CD4-positive, alpha-beta T cell treated with Interleukin-21 for 1 hour (primary cell): ENCODE results near the gene FILIP1L.
"Not testable (repeated sequence)": the region's sequence is repeated elsewhere in the genome, so short reads cannot be mapped to it uniquely, and the experiment has no call there.

ENCODE experiments used
- DNase-seq: peaks from one replicate; pipeline ENCODE4 v3.0.0-alpha.2; 2020

FILIP1L gene

DNA sequence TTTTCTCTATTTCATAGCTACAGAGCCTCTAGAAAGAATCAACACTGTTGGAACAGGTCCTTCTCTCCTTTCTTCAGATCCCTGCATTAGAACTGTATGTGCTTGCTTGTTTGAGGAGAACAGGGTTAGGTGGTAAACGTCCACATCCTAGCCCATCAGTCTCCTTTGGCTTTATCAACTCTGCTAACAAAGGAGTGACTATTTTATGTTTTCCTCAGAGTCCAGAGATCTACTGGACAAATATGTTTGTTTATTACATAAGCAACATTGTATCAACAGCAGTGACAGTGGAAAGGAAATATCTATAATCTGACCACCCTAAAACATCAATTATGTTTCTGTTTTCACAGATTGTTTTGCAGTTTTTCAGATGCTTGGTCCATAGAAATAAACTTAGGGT lies 257.0 kb downstream of the FILIP1L start:
- no peak for DNase-seq

DNA sequence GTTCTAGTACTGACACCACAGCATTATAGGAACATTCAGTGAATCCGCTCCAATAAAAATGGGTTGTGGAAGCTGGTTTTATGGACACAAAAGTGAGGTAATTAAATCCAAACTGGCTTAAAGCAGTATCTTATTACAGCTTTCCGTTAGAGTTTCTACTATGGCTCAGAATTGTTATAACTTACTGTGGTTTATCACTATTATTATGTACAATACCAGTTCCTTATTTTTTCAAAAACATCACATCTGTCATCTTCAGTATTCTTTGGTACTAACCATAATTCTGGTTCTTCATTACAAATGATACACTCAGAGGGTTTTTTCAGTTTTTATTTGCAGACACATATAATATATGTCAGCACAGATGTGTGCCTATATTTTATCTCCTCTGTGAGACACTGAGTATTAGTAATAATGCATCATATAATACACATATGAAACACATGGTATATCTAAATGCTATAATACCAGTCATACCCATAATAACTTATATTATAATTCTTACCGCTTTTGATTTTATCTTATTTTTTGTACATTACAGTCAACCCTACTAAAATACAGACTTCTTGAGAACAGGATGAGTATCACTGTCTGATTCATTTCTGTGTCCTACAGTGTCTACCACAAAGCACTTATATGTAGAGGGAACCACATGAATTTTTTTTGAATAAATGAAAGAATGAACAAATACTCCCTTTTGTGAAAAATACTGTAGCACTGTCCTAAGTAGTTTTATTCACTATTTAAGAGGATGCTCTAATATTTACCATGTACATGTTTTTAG lies 257.7 kb downstream of the FILIP1L start:
- DNase-seq = no peak

DNA sequence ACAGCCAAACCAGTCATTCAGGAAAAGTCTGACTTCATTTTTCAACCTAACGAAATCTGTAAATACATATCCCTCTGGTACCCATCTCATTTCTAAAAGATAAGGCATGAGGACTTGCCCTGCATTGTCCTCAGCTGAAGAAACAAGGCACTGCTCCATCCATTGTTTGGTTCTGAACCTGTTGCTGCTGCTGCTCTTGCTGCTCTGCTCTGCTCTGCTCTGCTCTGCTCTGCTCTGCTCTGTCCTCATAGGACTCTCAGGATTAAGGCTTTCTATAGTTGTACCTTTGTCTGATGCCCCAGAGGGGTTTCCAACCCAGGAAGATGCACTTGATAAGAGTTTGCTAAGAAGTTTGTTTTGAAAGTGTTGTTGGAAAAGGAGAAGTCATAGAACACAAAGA lies 258.4 kb downstream of the FILIP1L start:
- no peak for DNase-seq

DNA sequence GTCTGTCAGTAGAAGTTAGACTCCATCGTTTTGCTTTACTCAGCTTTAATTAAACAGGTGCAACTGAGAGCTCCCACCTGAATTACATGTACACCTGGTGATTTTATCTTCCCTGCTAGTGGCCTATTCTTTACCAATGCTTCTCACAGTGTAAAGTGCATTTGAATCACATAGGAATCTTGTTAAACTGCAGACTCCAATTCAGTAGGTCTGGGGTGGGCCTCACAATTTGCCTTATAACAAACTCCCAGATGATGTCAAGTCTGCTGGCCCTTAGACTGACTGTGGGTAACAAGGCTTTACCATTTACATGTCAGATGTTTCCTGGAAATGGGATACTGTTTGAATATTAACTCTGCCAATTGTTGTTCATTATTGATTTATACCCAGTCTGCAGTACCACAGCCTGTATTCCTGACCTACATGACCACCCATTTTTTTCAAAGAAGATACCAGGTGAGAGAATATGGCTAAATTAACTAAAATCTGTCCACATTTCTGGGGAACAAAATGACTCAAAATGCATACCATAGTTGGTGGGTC lies 259.5 kb downstream of the FILIP1L start:
- no peak for DNase-seq

DNA sequence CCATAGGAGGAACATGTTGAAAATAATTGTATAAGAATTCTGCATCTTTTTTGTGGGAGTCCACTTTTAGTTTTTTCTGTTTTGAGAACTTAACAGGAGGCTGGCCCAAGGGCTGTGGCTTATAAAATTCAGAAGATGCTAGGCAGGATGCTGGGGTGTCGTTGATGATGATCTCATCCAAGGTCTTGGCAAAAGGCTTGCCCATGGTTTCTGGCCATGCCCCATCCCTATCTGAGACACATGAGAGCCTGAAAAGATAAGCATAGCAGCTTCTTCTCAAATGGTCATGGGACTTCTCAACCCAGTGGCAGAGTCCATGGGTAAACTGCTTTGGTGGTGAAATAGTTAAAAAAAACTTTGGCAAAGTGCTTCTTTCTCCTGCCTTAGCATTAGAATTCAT lies 261.4 kb downstream of the FILIP1L start:
- DNase-seq = no peak

DNA sequence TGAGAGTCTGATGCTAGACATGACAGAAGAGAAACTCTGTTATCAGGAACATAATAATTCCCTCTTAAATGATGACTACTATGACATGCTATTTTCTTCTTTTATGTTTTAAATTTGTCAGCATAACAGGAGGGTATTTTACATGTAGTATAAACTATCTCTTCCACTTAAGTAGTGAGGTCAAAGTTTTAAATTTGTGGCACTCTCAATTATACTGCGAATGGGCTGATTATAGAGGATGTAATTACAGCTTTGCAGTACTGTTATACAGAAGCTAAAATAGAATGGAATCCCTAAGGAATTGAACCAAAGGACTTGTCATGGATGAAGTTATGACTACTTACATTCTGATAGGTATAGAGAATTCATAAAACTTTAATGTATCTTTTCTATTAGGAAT lies 262.3 kb downstream of the FILIP1L start:
- DNase-seq = no peak

DNA sequence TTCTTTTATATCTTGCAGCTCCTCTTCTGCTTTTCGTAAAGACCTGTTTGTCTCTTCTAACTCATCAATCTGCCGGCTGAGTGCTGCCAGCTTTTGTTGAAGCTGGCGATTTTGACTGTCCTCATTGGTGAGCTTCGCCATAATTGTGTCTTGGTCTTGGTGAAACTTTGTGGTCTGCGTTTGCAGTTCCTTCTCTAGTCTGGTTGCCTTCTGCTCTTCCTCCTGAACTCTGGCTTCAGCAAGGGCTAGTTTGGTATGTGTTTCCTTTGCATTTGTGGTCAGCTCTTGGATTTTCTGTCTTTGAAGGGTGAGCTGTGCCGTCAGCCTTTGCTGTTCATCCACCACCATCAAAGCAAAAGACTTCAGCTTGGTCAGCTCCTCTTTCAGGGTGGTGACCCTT lies 263.7 kb downstream of the FILIP1L start:
- DNase-seq = no peak

DNA sequence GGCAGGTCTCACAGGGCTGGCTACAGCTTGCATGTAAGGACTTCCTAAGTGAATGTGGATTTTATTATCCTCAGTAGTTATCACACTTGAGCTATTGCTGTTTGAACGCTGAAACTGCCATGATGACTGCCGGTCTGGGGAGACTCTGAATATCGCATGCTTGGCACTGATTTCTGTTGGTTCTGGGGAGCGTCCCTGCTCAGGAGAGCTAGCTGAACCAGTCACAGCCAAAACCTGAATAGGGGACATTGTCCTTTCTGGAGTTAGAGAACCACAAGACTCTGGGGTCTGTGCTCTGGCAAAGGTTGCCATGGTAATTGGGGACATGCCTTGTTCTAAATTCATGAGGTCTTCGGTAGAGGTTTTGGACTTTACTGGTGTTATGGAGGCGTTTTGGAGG lies 265.9 kb downstream of the FILIP1L start:
- DNase-seq = no peak

DNA sequence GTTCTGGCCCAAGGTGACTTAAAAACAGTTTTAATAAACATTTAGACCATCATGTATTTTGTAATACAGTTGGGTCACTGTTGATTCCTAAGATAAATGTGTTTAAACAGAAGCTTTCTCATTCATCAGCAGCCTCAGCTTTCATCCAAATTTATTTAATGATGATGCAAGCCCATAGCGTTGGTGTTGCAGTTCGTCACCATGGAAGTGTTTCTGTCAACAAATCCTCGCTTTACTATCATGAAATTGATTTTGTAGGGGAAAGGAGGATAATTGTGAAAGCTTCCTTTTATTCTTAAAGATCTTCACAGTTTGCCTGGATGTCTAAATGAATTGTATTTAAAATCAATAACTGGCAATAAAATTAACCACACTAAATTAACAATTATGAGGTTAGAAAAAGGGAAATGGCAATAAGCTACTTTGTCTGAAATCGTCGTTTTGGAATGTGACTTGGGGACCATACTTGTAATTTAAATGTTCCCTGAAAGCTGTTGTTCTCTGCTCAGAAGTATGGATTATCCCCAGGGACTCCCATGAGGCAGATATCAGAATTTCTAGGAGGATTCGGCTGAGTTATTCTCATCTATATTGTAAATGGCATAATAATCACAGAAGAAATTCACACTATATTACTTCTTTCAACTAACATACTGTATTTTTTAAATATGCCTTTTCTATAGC lies 267.7 kb downstream of the FILIP1L start:
- DNase-seq = no peak

DNA sequence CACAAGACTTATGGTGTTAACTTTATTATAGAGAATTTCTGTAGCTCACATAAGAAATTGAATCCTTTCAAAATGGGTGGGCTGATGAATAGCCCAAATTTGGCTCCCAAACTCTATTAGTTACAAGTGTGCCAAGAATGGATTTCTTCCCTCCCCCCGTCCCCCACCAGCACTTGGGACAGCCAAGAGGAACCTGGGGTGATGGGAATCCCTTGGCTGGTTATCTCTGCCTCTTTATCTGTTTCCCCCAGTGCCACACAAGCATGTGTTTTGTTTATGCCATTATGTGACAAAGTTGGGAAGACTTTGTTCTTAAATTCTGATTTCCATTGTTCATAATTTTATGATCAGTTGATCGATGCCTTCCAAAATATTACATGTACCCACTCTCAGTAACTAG lies 268.3 kb downstream of the FILIP1L start:
- no peak for DNase-seq

DNA sequence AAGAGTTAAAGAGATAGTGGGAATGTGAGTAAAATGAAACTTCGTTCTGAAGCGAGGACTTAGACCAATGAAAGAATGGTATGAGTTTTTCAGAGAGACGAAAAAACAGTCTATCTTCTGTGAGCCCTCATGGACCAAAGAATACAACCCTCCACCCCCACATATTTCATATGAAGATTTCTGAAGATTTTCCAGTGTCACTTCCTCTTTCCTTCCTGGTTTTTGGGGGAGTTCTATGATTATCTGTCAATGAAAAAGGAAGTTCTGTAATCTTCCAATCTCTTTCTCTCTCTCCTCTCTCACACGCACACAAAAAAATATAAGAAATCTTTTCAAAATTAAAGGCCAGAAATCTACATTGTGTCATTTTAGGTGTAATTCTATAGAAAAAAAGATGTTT lies 269.0 kb downstream of the FILIP1L start:
- no peak for DNase-seq

DNA sequence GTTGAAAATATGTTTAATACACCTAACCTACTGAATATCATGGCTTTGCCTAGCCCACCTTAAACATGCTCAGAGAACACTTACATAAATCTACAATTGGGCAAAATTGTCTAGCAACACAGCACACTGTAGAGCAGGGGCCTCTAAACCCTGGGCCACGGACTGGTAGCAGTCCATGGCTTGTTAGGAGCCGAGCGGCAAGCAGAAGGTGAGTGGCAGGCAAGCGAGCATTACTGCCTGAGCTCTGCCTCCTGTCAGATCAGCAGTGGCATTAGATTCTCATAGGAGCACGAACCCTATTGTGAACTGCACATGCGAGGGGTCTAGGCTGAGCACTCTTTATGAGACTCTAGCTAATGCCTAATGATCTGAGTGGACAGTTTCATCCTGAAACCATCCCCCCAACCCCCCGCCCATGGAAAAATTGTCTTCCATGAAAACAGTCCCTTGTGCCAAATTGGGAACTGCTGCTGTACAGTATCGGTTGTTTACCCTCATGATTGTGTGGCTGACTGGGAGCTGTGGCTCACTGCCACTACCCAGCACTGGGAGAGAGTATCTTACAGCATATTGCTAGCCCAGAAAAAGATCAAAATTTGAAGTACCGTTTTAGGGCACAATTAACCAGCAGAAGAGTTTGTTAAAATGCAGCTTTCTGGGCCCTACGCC lies 270.6 kb downstream of the FILIP1L start:
- no peak for DNase-seq

DNA sequence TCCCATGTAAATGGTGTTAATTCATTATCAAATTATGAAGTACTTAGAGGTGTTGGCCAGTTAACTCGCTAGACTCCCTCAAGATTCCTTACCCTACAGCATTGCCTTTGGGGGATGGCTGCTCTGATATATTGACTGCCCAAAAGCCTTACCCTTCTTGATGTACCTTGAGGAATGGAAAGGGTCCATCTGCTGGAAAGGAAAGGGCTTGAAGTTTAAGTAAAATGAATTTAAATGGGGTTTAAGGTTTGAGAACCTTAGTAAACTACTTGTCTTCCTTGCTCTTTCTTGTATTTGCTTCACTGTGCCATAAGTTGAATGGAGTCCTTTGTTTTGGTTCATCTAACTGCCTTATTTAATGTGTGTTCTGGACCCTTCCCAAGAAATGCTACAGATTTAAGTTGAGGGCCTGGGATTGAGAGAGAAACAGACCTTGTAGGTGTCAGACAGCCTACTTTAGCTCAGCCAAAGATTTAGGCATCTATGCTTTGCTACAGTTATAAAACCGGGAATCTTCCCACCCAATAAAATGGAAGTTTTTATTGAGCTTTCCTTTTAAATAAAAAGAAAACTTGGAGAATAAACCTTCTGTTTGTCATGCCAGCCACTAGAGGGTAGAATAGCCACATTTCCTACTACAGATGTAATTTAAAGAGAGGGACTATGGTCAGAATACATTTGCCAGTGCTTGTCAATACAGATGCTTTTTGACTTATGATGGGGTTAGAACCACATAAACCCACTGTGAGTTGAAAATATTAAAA lies 271.3 kb downstream of the FILIP1L start:
- DNase-seq = no peak

DNA sequence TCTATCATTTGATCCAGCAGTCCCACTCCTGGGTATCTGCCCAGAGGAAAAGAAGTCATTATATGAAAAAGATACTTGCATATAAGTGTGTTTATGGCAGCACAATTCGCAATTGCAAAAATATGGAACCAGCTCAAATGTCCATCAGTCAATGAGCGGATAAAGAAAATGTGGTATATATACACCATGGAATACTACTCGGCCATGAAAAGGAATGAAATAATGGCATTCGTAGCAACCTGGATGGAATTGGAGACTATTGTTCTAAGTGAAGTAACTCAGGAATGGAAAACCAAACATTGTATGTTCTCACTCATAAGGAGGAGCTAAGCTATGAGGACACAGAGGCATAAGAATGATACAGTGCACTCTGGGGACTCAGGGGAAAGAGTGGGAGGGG lies 272.4 kb downstream of the FILIP1L start:
- not testable (repeated sequence) for DNase-seq

DNA sequence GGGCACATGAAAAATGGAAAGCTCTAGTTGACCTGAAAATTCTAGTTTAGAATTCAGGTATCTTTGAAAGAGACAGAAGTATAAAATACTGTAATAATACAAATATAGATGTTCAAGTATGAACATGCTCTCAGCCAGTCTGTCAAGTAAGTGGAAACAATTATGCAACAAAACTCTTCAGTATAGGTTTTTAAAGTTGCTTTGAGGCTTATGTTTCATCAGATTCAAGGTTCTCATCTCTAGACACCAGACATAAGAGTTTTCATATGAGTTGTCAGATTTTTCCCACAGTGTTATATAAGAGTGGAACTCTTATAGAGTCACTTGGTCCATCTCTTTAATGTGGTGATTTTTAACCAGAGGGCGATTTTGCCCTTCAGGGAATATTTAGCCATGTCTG lies 274.7 kb downstream of the FILIP1L start:
- DNase-seq = no peak

DNA sequence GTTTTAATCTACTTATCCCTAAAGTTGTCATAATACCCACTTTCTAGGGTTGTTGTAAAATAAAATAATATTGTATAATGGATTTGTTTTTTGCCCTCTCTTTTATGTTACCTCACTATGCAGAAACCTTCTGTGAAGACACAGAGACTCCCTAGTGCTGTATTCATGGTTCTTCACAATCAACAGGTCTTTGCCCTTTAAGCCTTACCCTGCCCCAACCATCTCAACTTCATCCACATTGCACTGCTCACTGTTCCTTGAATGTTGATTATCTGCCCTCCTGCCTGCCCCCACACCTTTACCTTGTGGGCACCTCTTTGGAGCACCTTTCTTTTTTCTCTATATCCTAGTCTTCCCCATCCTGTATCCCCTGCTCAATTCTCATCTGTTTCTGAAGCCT lies 275.5 kb downstream of the FILIP1L start:
- DNase-seq = no peak

DNA sequence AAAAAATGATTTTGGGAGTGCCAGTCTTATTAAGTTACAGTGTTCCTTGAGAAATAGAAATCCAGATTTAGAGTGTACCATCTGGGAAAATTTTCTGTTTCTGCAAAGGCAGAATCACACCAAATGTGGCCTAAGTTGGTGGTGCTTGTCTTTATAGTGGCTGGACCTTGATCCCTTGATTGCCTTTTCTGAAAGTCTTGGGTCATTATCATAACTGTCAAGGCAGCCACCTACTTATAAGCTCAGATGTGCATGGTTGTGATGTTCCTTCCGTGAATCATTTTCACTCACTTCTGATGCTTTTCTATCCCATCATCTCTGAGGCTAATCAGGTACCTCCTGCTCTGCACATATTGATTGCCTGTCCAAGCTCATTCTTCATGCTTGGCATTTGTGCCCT lies 276.6 kb downstream of the FILIP1L start:
- DNase-seq = no peak

DNA sequence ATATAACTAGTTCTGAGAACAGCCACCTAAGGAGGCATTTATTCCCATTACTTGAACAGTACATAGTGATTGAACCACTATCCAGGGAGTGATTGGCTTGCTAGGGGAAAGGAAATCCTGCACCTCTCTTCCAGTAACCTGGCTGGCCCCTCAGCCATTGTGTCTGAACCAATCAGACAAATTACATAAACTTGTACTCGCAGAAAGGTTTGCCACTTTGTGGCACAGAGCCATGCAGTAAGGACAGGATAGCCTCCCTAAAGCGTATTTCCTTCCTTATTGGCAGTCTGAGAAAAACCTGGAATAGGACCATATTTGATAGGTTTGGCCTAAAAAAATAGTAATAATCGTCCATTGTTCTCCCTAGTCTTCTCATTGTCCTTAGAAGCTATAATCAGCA lies 277.6 kb downstream of the FILIP1L start:
- no peak for DNase-seq

DNA sequence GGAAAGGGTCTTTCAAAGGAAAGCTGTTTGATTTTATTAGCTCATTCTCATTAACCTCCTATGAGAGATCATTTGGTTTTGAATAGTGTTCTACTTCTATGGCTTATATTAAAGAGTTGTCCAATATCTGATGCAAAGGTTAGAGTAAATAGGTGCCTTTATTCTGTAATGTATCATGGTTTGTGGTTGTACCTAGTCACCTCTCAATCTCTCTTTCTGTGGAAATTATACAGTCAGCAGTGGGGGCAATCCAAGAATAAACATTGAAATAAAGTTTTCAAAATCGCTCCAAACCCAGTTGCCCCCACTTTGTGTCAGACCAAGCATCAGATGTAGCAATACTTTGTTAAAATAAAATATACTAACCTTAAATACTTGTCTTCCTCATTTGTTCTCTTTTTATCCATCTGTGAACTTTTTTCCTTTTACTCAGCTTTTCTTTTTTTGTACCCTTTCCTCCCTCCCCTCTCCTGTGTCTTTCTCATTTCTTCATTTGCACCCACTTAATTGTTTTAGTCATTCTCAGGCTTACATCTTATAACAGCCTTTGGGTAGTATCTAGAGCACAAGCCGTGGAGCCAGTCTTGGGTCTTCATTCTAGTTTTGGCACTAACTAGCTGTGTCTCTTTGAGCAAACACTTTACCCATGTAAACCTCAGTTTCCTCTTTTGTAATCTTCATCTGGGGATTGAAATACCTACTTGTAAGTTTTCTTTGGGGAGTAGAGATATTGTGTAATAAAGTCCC lies 279.9 kb downstream of the FILIP1L start:
- DNase-seq = no peak

DNA sequence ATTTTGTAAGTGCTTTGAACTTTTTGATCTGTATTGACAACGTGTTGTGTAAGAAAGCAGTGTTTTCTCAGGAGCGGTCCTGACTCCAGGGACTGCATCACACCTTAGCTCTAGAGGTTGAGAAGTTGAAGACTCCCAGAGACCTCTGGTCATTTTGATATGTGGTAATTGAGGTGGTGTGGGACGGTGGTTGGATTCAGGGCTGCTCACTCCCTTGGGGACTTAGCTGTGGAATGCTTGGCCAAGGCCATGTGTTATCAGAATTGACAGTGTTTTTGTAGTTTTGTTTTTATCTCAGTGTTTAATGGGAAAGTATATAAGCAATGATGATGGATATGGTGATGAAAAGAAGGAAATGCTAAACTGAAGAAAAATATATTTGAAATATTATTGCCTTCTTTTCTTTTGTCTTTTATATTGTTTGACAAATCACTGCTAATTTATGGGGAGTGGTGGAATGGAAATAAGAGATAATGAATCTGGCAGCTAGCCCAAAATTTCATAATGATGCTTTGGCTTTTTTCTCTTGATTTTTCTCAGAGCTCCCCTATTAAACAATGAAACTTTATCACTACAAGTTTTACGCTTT lies 280.6 kb downstream of the FILIP1L start:
- no peak for DNase-seq

DNA sequence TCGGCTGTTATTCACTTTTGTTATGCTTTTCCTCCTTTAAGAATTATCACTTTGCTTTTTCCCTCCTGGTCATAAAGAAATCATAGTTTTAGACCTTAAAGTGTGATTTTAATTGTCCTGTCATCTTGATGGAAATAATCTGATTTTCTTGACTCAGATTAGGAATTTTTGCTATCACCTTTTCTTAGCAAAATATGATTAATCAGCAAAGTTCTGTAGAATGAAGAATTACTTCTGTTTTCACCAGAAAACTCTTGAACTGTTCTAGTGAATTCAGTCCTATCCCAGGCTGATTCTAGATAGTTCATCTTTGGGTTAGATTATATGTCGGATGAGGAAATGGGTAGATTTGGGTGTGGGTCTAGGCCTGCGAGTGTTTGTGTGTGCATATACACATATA lies 284.5 kb downstream of the FILIP1L start:
- DNase-seq = no peak
